Activated CD8-positive, alpha-beta memory T cell treated with anti-CD3 and anti-CD28 coated beads, Interleukin-2, amount 50 U/mL, for 24 hours (primary cell): ENCODE results near the gene DYSF.

Experiments
- DNase-seq: peaks from one replicate; pipeline ENCODE4 v3.0.0-alpha.2; 2020; ENCODE audit errors: extremely low read depth

The DYSF gene

GRCh38 chr2:71672826-71673795 lies 219.8 kb downstream of the DYSF start:
- DNase-seq = no peak

- no peak for DNase-seq
Measured at GRCh38 chr2:71674158-71674851, 220.9 kb downstream of the DYSF start.

GRCh38 chr2:71675296-71675695 lies 221.9 kb downstream of the DYSF start:
- DNase-seq = no peak

- no peak for DNase-seq
Measured at GRCh38 chr2:71678874-71679273, 225.5 kb downstream of the DYSF start.

GRCh38 chr2:71679491-71679890 lies 226.1 kb downstream of the DYSF start:
- DNase-seq = no peak

GRCh38 chr2:71680925-71681324 lies 227.6 kb downstream of the DYSF start:
- DNase-seq = no peak

GRCh38 chr2:71681626-71682025 lies 228.3 kb downstream of the DYSF start:
- no peak for DNase-seq

- DNase-seq = no peak
Measured at GRCh38 chr2:71682341-71682740, 229.0 kb downstream of the DYSF start.

GRCh38 chr2:71683070-71683469 lies 229.7 kb downstream of the DYSF start:
- DNase-seq = no peak

GRCh38 chr2:71683666-71684065 lies 230.3 kb downstream of the DYSF start:
- DNase-seq = no peak

- DNase-seq = no peak
Measured at GRCh38 chr2:71684226-71685072, 231.1 kb downstream of the DYSF start.

GRCh38 chr2:71685073-71685848 lies 231.9 kb downstream of the DYSF start:
- DNase-seq = no peak

GRCh38 chr2:71685941-71686611 lies 232.7 kb downstream of the DYSF start:
- no peak for DNase-seq

GRCh38 chr2:71686781-71687180 lies 233.4 kb downstream of the DYSF start:
- DNase-seq = no peak

- DNase-seq = no peak
Measured at GRCh38 chr2:71687412-71687811, 234.1 kb downstream of the DYSF start.

- no peak for DNase-seq
Measured at GRCh38 chr2:71688530-71688929, 235.2 kb downstream of the DYSF start.

GRCh38 chr2:71689393-71689792 lies 236.0 kb downstream of the DYSF start:
- DNase-seq = no peak

- DNase-seq = no peak
Measured at GRCh38 chr2:71689968-71690834, 236.8 kb downstream of the DYSF start.

GRCh38 chr2:71690876-71691475 lies 237.6 kb downstream of the DYSF start:
- DNase-seq = no peak
